ENCODE measurements around the gene DLGAP3.

Gene DLGAP3

GRCh38 chr1:34904236-34905097 lies 25.0 kb downstream of the DLGAP3 start:
- no peaks in the 10 kb centered on the region for H3K9me3 ChIP-seq (ENCODE audit: severe bottlenecking)
- H3K27ac ChIP-seq = no peak overlapping the region
- no peaks in the 10 kb centered on the region for H3K27me3 ChIP-seq (ENCODE audit: insufficient read depth, low read depth, severe bottlenecking)
- H3K4me3 ChIP-seq (ENCODE audit: low read depth, low read length) = no peak overlapping the region
- no peak for TF ChIP-seq CTCF (IDR thresholded peaks at IDR 0.05; ENCODE audit: low read depth, low read length)
- peaks cover 32% of the 10 kb centered on the region for H3K36me3 ChIP-seq
- no peak for DNase-seq

- no peak for DNase-seq
- Histone ChIP-seq H3K4me3 (ENCODE audit: low read depth, low read length) (no peak overlapping the region), H3K9me3 (ENCODE audit: severe bottlenecking) (no peaks in the 10 kb centered on the region), H3K27ac (no peak overlapping the region), H3K27me3 (ENCODE audit: insufficient read depth, low read depth, severe bottlenecking) (no peaks in the 10 kb centered on the region), H3K36me3 (peaks cover 42% of the 10 kb centered on the region)
- TF ChIP-seq CTCF (IDR thresholded peaks at IDR 0.05; ENCODE audit: low read depth, low read length) = no peak
Measured at GRCh38 chr1:34901919-34902318, 27.5 kb downstream of the DLGAP3 start.

- TF ChIP-seq CTCF (IDR thresholded peaks at IDR 0.05; ENCODE audit: low read depth, low read length) = no peak
- no peaks in the 10 kb centered on the region for H3K27me3 ChIP-seq (ENCODE audit: insufficient read depth, low read depth, severe bottlenecking)
- no peaks in the 10 kb centered on the region for H3K9me3 ChIP-seq (ENCODE audit: severe bottlenecking)
- no peak for DNase-seq
- H3K36me3 ChIP-seq = peaks cover 38% of the 10 kb centered on the region
- H3K4me3 ChIP-seq (ENCODE audit: low read depth, low read length) = no peak overlapping the region
- no peak overlapping the region for H3K27ac ChIP-seq
Measured at GRCh38 chr1:34900775-34901502, 28.5 kb downstream of the DLGAP3 start.

GRCh38 chr1:34899906-34900305 lies 29.5 kb downstream of the DLGAP3 start:
- no peak for TF ChIP-seq CTCF (IDR thresholded peaks at IDR 0.05; ENCODE audit: low read depth, low read length)
- no peak for DNase-seq
- Histone ChIP-seq H3K27me3 (ENCODE audit: insufficient read depth, low read depth, severe bottlenecking) (no peaks in the 10 kb centered on the region), H3K36me3 (peaks cover 31% of the 10 kb centered on the region), H3K27ac (no peak overlapping the region), H3K4me3 (ENCODE audit: low read depth, low read length) (no peak overlapping the region), H3K9me3 (ENCODE audit: severe bottlenecking) (no peaks in the 10 kb centered on the region)

GRCh38 chr1:34899471-34899870 lies 30.0 kb downstream of the DLGAP3 start:
- no peak overlapping the region for H3K27ac ChIP-seq

More at GRCh38 chr1:34899471-34899870, 30.0 kb downstream of the DLGAP3 start:
- no peak for TF ChIP-seq CTCF (IDR thresholded peaks at IDR 0.05; ENCODE audit: low read depth, low read length)
- H3K36me3 ChIP-seq = peaks cover 29% of the 10 kb centered on the region
- H3K9me3 ChIP-seq (ENCODE audit: severe bottlenecking) = no peaks in the 10 kb centered on the region
- H3K27me3 ChIP-seq (ENCODE audit: insufficient read depth, low read depth, severe bottlenecking) = no peaks in the 10 kb centered on the region
- H3K4me3 ChIP-seq (ENCODE audit: low read depth, low read length) = no peak overlapping the region
- DNase-seq = no peak
